ENCODE results near the gene ZNF358.

Gene ZNF358

DNA sequence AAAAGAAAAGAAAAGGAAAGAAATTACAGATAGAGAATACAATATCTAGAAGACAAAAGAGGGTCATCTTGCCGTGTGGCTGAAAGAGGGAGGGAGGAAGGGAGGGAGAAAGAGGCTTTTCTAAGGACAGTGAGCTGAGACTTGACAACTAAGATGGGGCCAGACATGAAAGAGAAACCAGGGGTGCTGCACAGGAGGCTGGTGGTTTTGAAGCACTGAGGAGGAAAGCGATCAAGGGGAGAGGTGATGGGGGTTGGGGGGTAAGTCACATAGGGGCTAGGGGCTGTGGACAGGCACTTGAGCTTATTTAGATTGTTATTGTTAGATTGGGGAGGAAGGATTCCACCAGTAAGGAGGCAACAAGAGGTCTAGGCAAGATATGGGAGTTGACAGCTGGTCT, 36.9 kb downstream of the ZNF358 start:
- FAIRE-seq (no peak), DNase-seq (ENCODE audit: extremely low spot score, insufficient read length, low read depth) (no peak)

DNA sequence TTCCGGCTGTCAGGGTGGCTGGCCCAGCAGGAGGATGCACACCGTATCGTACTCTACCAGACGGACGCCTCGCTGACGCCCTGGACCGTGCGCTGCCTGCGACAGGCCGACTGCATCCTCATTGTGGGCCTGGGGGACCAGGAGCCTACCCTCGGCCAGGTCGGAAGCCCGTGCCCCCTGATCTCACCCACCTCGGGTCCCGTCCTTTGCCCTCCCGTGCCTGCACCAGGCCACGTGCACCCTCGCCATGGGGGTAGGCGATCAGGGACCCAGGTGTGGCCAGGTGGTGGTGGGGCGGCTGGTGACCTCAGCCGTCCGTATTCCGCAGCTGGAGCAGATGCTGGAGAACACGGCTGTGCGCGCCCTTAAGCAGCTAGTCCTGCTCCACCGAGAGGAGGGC, 38.7 kb downstream of the ZNF358 start:
- no peak for DNase-seq (ENCODE audit: extremely low spot score, insufficient read length, low read depth)
- FAIRE-seq: no peak

DNA sequence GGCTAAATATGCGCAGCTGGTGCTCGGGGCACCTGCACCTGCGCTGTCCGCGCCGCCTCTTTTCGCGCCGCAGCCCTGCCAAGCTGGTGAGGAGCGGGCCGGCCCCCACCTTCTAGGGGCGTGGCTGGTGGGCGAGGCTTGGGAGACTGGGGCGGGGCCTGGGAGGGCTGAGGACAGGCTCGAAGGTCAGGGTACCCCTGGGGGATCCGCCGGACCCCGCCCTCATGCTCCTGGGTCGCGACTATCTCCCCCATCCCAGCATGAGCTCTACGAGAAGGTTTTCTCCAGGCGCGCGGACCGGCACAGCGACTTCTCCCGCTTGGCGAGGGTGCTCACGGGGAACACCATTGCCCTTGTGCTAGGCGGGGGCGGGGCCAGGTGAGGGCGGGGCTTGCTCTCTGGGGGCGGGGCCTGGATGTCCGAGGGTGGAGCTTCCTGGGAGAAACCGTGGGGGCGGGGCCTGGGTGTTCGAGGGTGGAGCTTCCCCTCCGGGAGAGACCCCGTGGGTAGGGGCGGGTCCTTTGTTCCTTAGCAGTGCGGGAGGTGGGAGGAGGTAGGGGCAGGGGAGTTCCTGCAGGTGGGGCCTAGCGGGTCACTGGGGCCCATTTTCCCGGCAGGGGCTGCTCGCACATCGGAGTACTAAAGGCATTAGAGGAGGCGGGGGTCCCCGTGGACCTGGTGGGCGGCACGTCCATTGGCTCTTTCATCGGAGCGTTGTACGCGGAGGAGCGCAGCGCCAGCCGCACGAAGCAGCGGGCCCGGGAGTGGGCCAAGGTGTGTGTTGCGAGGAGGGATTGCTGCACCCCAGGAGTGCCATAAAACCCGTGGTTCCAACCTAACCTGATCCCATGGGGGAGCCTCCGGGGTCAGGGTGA, 39.3 kb downstream of the ZNF358 start:
- DNase-seq (ENCODE audit: extremely low spot score, insufficient read length, low read depth) (peak; percentile 35), FAIRE-seq (no peak)

DNA sequence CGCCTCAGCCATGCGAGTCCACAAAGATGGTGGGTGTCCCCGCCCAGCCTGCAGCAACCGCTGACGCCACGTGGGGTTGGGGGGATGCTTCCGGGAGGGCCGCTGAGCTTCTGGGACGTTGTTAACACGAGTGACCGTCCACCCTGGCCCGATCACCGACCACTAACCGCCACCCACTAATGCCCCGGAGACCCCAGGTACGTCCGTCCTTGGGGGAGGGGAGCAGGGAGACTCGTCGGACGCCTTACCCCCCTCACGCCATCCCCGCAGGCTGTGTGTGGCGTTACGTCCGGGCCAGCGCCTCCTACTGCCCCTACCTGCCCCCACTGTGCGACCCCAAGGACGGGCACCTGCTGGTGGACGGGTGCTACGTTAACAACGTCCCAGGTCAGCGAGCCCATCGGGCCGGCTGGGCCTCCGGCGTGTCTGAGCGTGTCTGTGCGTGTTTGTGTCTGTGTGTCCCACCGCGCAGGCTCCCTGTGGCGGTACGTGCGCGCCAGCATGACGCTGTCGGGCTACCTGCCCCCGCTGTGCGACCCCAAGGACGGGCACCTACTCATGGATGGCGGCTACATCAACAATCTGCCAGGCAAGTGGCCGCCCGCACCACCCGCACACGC, 40.9 kb downstream of the ZNF358 start:
- FAIRE-seq: no peak
- DNase-seq (ENCODE audit: extremely low spot score, insufficient read length, low read depth): no peak

DNA sequence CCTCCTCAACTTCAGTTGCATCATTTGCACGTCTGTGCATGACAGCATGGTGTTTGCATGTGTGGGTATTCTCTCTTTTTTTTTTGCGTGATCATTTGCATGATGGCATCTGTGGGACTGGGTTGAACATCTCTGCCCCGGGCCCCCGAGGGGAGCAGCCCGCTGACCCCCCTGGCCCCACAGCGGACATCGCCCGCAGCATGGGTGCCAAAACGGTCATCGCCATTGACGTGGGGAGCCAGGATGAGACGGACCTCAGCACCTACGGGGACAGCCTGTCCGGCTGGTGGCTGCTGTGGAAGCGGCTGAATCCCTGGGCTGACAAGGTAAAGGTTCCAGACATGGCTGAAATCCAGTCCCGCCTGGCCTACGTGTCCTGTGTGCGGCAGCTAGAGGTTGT, 42.8 kb downstream of the ZNF358 start:
- FAIRE-seq: no peak

DNA sequence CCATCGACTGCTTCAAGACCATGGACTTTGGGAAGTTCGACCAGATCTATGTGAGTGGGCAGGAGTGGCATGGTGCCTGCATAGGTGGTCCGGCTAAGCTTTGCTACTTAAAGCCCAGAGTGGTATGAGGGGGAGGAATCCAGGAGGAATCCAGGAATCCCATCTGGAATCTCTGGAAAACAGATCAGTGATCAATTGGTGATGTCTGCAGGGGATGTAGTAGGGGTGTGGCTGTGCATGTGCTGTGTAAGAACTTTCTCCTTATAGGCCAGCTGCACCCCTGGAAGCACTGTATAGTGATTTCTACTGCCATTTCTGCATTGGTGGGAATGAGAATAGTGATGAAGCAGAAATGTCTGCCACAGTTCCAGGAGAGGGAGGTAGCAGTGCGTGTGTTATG, 43.2 kb downstream of the ZNF358 start:
- FAIRE-seq (no peak), DNase-seq (ENCODE audit: extremely low spot score, insufficient read length, low read depth) (no peak)

More for the DNA sequence above, 42.8 kb downstream of the ZNF358 start:
- no peak for DNase-seq (ENCODE audit: extremely low spot score, insufficient read length, low read depth)

DNA sequence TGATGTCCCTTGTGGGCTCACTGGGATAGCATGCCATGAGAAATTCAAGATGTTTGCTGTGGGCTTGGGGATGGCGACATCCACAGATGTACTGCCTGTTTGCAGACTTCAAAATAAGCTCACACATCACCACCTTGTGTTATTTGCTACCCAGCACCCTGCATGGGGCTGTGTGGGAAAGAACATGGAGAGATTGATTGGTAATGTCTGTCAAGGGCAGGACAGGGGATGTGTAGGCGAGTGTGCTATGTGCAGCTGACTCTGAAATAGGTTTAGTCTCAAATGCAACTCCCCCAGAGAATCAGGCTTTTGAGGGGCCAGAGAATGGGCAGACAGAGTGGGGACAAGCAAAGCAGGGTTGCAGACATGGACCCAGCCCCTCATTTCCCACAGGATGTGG, 44.4 kb downstream of the ZNF358 start:
- FAIRE-seq (no peak), DNase-seq (ENCODE audit: extremely low spot score, insufficient read length, low read depth) (no peak)

DNA sequence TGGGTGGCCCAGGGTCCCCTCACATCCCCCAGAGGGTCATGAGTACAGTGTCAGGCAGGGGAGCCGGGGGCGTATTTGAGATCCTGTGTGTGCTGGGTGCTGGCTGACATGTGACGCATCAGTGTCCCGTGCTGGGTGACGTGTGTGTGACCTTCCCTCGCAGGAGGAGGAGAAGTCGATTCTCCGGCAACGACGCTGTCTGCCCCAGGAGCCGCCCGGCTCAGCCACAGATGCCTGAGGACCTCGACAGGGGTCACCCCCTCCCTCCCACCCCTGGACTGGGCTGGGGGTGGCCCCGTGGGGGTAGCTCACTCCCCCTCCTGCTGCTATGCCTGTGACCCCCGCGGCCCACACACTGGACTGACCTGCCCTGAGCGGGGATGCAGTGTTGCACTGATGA, 45.4 kb downstream of the ZNF358 start:
- DNase-seq (ENCODE audit: extremely low spot score, insufficient read length, low read depth) (no peak), FAIRE-seq (no peak)

DNA sequence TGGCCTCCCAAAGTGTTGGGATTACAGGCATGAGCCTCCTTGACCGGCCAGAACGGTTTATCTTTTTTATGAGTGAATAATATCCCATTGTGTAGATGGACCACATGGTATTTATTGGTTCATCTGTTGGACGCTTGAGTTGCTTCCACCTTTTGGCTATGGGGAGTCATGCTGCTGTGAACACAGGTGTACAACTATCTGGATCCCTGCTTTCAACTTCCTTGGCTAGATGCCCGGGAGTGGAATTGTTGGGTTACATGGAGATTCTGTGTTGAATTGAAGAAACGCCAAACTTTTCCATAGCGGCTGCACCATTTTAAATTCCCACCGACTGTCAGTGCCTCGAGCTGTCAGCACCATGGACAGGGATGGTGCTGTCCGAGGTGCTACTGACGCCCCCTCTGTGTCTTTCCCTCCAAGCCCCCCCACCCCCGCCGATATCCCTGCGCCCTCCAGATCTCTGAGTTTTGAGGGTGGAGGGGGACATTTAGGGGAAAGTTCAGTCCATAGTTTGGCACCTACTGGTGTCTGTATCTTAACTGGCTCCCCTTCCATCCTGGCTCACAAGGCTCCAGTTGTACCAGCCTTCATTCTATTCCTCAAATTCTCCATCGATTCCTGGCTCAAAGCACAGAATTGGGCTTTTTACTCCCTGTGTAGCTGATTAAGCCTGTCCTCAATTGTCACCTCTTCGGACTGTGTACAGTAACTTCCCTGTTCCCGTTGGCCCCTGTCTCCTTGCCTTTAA, 46.9 kb downstream of the ZNF358 start:
- FAIRE-seq (no peak), DNase-seq (ENCODE audit: extremely low spot score, insufficient read length, low read depth) (no peak)

DNA sequence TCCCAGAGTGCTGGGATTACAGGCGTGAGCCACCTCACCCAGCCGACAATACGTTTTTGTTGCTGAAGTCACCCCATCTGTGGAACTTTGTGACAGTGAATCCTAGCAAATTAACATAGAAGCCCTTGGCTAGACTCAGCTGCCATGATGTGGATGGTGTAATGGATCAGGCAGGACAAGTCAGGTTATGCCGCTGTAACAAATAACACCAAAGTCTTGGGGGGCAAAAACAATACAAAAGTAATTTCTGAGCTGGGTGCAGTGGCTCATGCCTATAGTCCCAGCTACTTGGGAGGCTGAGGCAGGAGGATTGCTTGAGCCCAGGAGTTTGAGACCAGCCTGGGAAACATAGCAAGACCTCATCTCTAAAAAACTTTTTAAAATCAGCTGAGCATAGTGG, 49.0 kb downstream of the ZNF358 start:
- DNase-seq (ENCODE audit: extremely low spot score, insufficient read length, low read depth) (no peak), FAIRE-seq (no peak)

DNA sequence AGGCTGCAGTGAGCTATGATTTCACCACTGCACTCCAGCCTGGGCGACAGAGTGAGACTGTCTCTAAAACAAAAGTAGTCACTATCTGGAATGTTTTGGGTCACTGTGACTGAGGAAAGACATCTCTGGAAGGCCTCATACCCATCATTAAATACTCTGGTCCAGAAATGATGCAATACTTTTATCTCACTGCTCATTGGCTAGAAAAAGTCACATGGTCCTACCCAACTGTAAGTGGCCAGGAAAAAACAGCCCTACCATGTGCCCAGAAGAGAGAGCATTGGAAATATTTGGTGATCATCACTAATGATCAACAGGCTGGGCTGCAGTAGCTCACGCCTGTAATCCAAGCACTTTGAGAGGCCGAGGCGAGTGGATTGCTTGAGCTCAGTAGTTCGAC, 49.4 kb downstream of the ZNF358 start:
- FAIRE-seq: no peak
- DNase-seq (ENCODE audit: extremely low spot score, insufficient read length, low read depth): no peak
